ENCODE measurements around the gene BHLHA9. TPM values are rescaled to one million over a fixed set of nuclear protein-coding genes. Genes with fewer than 3 reads are reported as not detected.

Gene BHLHA9
- total and polyA plus RNA-seq, 7 experiments from 2014 or later: not detected

GRCh38 chr17:1244606-1245012 is 25.6 kb upstream of the BHLHA9 start:
- Histone ChIP-seq H3K4me3 (ENCODE audit: low read length) (no peak overlapping the region), H3K27ac (ENCODE audit: low read depth, low read length) (no peak overlapping the region), H3K27me3 (ENCODE audit: control insufficient read depth in 2 of 2, insufficient read depth in 2 of 2, low read length in 2 of 2) (no peaks in the 10 kb centered on the region), H3K9me3 (ENCODE audit: control insufficient read depth in 2 of 3, low read length in 3 of 3) (no peaks in the 10 kb centered on the region), H3K4me1 (ENCODE audit: control insufficient read depth in 2 of 2, insufficient read depth in 2 of 2, low read length in 2 of 2) (peaks cover 0 to 13% of the 10 kb centered on the region in 2 donors), H3K36me3 (ENCODE audit: control insufficient read depth in 2 of 3, insufficient read depth in 3 of 3, low read length in 3 of 3) (no peaks in the 10 kb centered on the region)
- Mint-ChIP-seq H3K4me3 (no peak overlapping the region), H3K27ac (no peak overlapping the region), H3K4me1 (peaks cover 7 to 19% (median 11%) of the 10 kb centered on the region in 7 donors), H3K27me3 (peaks cover 9 to 22% (median 20%) of the 10 kb centered on the region in 5 donors), H3K9me3 (peaks cover 0 to 4% (median 0%) of the 10 kb centered on the region in 11 donors), H3K36me3 (no peaks in the 10 kb centered on the region)
- no peak for DNase-seq
- ATAC-seq: no peak
- intact Hi-C loops (cut with micrococcal nuclease): no loop called here
- ChIA-PET CTCF (no interaction called here), POLR2A (no interaction called here)

GRCh38 chr17:1251866-1252608 is 18.2 kb upstream of the BHLHA9 start:
- H3K4me3 ChIP-seq (ENCODE audit: low read length): no peak overlapping the region
- H3K27me3 ChIP-seq (ENCODE audit: control insufficient read depth in 2 of 2, insufficient read depth in 2 of 2, low read length in 2 of 2): no peaks in the 10 kb centered on the region
- H3K27me3 Mint-ChIP-seq: peaks cover 7 to 26% (median 18%) of the 10 kb centered on the region in 5 donors
- DNase-seq (no peak), ATAC-seq (no peak)
- no peaks in the 10 kb centered on the region for H3K36me3 Mint-ChIP-seq
- H3K4me1 Mint-ChIP-seq: peaks cover 0 to 15% (median 10%) of the 10 kb centered on the region in 7 donors
- CTCF ChIA-PET: interaction anchor here (0.6 kb wide), 1 partner anchor 11 kb away, joined by 3 read pairs; no protein-coding TSS in a partner anchor
- H3K36me3 ChIP-seq (ENCODE audit: control insufficient read depth in 2 of 3, insufficient read depth in 3 of 3, low read length in 3 of 3): no peaks in the 10 kb centered on the region
- peaks cover 0 to 5% of the 10 kb centered on the region in 2 donors for H3K4me1 ChIP-seq (ENCODE audit: control insufficient read depth in 2 of 2, insufficient read depth in 2 of 2, low read length in 2 of 2)
- intact Hi-C loops (cut with micrococcal nuclease): loop anchor here in 1 of 2 donors (1.0 kb wide), 1 partner anchor 9 kb away; no protein-coding TSS in a partner anchor
- H3K9me3 ChIP-seq (ENCODE audit: control insufficient read depth in 2 of 3, low read length in 3 of 3): no peaks in the 10 kb centered on the region
- POLR2A ChIA-PET: interaction anchor here (0.7 kb wide), 1 partner anchor 263 kb away, joined by 3 read pairs; no protein-coding TSS in a partner anchor
- H3K4me3 Mint-ChIP-seq: peak overlapping the region in 1 of 10 donors; percentile 30
- no peak overlapping the region for H3K27ac Mint-ChIP-seq
- peaks cover 0 to 4% (median 2%) of the 10 kb centered on the region in 11 donors for H3K9me3 Mint-ChIP-seq
- no peak overlapping the region for H3K27ac ChIP-seq (ENCODE audit: low read depth, low read length)

- Histone ChIP-seq H3K27me3 (ENCODE audit: control insufficient read depth in 2 of 2, insufficient read depth in 2 of 2, low read length in 2 of 2) (peaks cover 3 to 10% of the 10 kb centered on the region in 2 donors), H3K36me3 (ENCODE audit: control insufficient read depth in 2 of 3, insufficient read depth in 3 of 3, low read length in 3 of 3) (no peaks in the 10 kb centered on the region), H3K4me3 (ENCODE audit: low read length) (no peak overlapping the region), H3K9me3 (ENCODE audit: control insufficient read depth in 2 of 3, low read length in 3 of 3) (no peaks in the 10 kb centered on the region), H3K27ac (ENCODE audit: low read depth, low read length) (no peak overlapping the region), H3K4me1 (ENCODE audit: control insufficient read depth in 2 of 2, insufficient read depth in 2 of 2, low read length in 2 of 2) (peaks cover 11 to 14% of the 10 kb centered on the region in 2 donors)
- peaks cover 21 to 48% (median 29%) of the 10 kb centered on the region in 5 donors for H3K27me3 Mint-ChIP-seq
- DNase-seq (no peak), ATAC-seq (no peak)
- no peak overlapping the region for H3K27ac Mint-ChIP-seq
- intact Hi-C loops (cut with micrococcal nuclease): loop anchor here in 1 of 2 donors (5.0 kb wide), 1 partner anchor 133 kb away; no protein-coding TSS in a partner anchor
- peaks cover 0 to 5% (median 0%) of the 10 kb centered on the region in 11 donors for H3K9me3 Mint-ChIP-seq
- CTCF ChIA-PET: no interaction called here
- POLR2A ChIA-PET: no interaction called here
- H3K4me3 Mint-ChIP-seq: peak overlapping the region in 2 of 10 donors; percentile 33 to 34
- H3K36me3 Mint-ChIP-seq: no peaks in the 10 kb centered on the region
- H3K4me1 Mint-ChIP-seq: peaks cover 4 to 33% (median 21%) of the 10 kb centered on the region in 7 donors
Measured at GRCh38 chr17:1255041-1255440, 15.2 kb upstream of the BHLHA9 start.

GRCh38 chr17:1256699-1257098 is 13.5 kb upstream of the BHLHA9 start:
- no peak for ATAC-seq
- Histone ChIP-seq H3K9me3 (ENCODE audit: control insufficient read depth in 2 of 3, low read length in 3 of 3) (no peaks in the 10 kb centered on the region), H3K36me3 (ENCODE audit: control insufficient read depth in 2 of 3, insufficient read depth in 3 of 3, low read length in 3 of 3) (no peaks in the 10 kb centered on the region), H3K4me1 (ENCODE audit: control insufficient read depth in 2 of 2, insufficient read depth in 2 of 2, low read length in 2 of 2) (peaks cover 11 to 14% of the 10 kb centered on the region in 2 donors), H3K4me3 (ENCODE audit: low read length) (no peak overlapping the region), H3K27ac (ENCODE audit: low read depth, low read length) (no peak overlapping the region), H3K27me3 (ENCODE audit: control insufficient read depth in 2 of 2, insufficient read depth in 2 of 2, low read length in 2 of 2) (peaks cover 3 to 10% of the 10 kb centered on the region in 2 donors)
- peaks cover 4 to 35% (median 26%) of the 10 kb centered on the region in 7 donors for H3K4me1 Mint-ChIP-seq
- H3K4me3 Mint-ChIP-seq: peak overlapping the region in 2 of 10 donors; percentile 25 to 42
- ChIA-PET CTCF (no interaction called here), POLR2A (no interaction called here)
- no peak overlapping the region for H3K27ac Mint-ChIP-seq
- H3K9me3 Mint-ChIP-seq: peaks cover 0 to 5% (median 0%) of the 10 kb centered on the region in 11 donors
- intact Hi-C loops (cut with micrococcal nuclease): loop anchor here in 1 of 2 donors (5.0 kb wide), 1 partner anchor 134 kb away; no protein-coding TSS in a partner anchor
- peaks cover 26 to 61% (median 34%) of the 10 kb centered on the region in 5 donors for H3K27me3 Mint-ChIP-seq
- DNase-seq: no peak
- H3K36me3 Mint-ChIP-seq: no peaks in the 10 kb centered on the region

- H3K27ac Mint-ChIP-seq: no peak overlapping the region
- peaks cover 3 to 10% of the 10 kb centered on the region in 2 donors for H3K27me3 ChIP-seq (ENCODE audit: control insufficient read depth in 2 of 2, insufficient read depth in 2 of 2, low read length in 2 of 2)
- intact Hi-C loops (cut with micrococcal nuclease): no loop called here
- H3K4me1 Mint-ChIP-seq: peaks cover 4 to 32% (median 22%) of the 10 kb centered on the region in 7 donors
- H3K27ac ChIP-seq (ENCODE audit: low read depth, low read length): no peak overlapping the region
- H3K27me3 Mint-ChIP-seq: peaks cover 26 to 59% (median 29%) of the 10 kb centered on the region in 5 donors
- H3K36me3 ChIP-seq (ENCODE audit: control insufficient read depth in 2 of 3, insufficient read depth in 3 of 3, low read length in 3 of 3): no peaks in the 10 kb centered on the region
- POLR2A ChIA-PET: interaction anchor here (1.3 kb wide), 1 partner anchor 12 kb away, joined by 3 read pairs; no protein-coding TSS in a partner anchor
- H3K4me3 ChIP-seq (ENCODE audit: low read length): no peak overlapping the region
- ATAC-seq (no peak), DNase-seq (no peak)
- H3K36me3 Mint-ChIP-seq: no peaks in the 10 kb centered on the region
- peak overlapping the region in 9 of 10 donors; percentile 11 to 81 (median 56) for H3K4me3 Mint-ChIP-seq
- no peaks in the 10 kb centered on the region for H3K9me3 ChIP-seq (ENCODE audit: control insufficient read depth in 2 of 3, low read length in 3 of 3)
- H3K4me1 ChIP-seq (ENCODE audit: control insufficient read depth in 2 of 2, insufficient read depth in 2 of 2, low read length in 2 of 2): peaks cover 11 to 14% of the 10 kb centered on the region in 2 donors
- H3K9me3 Mint-ChIP-seq: peaks cover 0 to 5% (median 0%) of the 10 kb centered on the region in 11 donors
- CTCF ChIA-PET: interaction anchor here (0.7 to 3.0 kb wide), 2 partner anchors 72 to 310 kb away, joined by 3 to 10 read pairs; no protein-coding TSS in a partner anchor
Measured at GRCh38 chr17:1260086-1260769, 10.0 kb upstream of the BHLHA9 start.

- no peak overlapping the region for H3K27ac ChIP-seq (ENCODE audit: low read depth, low read length)
- Mint-ChIP-seq H3K27ac (no peak overlapping the region), H3K4me1 (peaks cover 4 to 29% (median 22%) of the 10 kb centered on the region in 7 donors), H3K4me3 (peak overlapping the region in 9 of 10 donors; percentile 14 to 81 (median 56)), H3K9me3 (peaks cover 0 to 5% (median 0%) of the 10 kb centered on the region in 11 donors), H3K36me3 (no peaks in the 10 kb centered on the region), H3K27me3 (peaks cover 21 to 53% (median 24%) of the 10 kb centered on the region in 5 donors)
- H3K4me1 ChIP-seq (ENCODE audit: control insufficient read depth in 2 of 2, insufficient read depth in 2 of 2, low read length in 2 of 2): peaks cover 11 to 14% of the 10 kb centered on the region in 2 donors
- ATAC-seq (no peak), DNase-seq (no peak)
- H3K9me3 ChIP-seq (ENCODE audit: control insufficient read depth in 2 of 3, low read length in 3 of 3): no peaks in the 10 kb centered on the region
- H3K4me3 ChIP-seq (ENCODE audit: low read length): no peak overlapping the region
- POLR2A ChIA-PET: no interaction called here
- intact Hi-C loops (cut with micrococcal nuclease): loop anchor here in 1 of 2 donors (1.0 kb wide), 1 partner anchor 8 kb away; no protein-coding TSS in a partner anchor
- CTCF ChIA-PET: interaction anchor here (3.0 kb wide), 1 partner anchor 71 kb away, joined by 10 read pairs; no protein-coding TSS in a partner anchor
- no peaks in the 10 kb centered on the region for H3K36me3 ChIP-seq (ENCODE audit: control insufficient read depth in 2 of 3, insufficient read depth in 3 of 3, low read length in 3 of 3)
- peaks cover 3 to 10% of the 10 kb centered on the region in 2 donors for H3K27me3 ChIP-seq (ENCODE audit: control insufficient read depth in 2 of 2, insufficient read depth in 2 of 2, low read length in 2 of 2)
Measured at GRCh38 chr17:1260770-1261161, 9.5 kb upstream of the BHLHA9 start.
